Measurements from ENCODE around the gene PSTPIP2. TPM values are rescaled to one million over a fixed set of nuclear protein-coding genes. Genes with fewer than 3 reads are reported as not detected.

The PSTPIP2 gene
- total and polyA plus RNA-seq, 2 of the 8 experiments (the other 6 are each of a cell fraction or from before 2014, with no cell fraction given): 1.8 to 2.4 TPM

DNA sequence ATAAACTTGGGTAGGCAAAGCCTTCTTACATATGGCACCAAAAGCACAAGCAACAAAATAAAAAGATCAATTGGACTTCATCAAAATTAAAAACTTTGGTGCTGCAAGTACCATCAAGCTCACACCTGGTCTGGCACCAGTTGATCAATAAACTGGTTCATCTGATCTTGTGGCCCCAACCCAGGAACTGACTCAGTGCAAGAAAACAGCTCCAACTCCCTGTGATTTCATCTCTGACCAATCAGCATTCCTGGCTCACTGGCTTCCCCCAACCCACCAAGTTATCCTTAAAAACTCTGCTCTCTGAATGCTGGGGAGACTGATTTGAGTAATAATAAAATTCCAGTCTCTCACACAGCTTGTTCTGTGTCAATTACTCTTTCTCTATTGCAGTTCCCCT, 113.3 kb downstream of the PSTPIP2 start:
- TF ChIP-seq YY1 (IDR thresholded peaks at IDR 0.05; ENCODE audit: low read depth, low read length) (no peak), RXRA (IDR thresholded peaks at IDR 0.05; ENCODE audit: insufficient read depth, low read depth, low read length) (no peak), RFX5 (IDR thresholded peaks at IDR 0.05; ENCODE audit: borderline replicate concordance, low read depth, low read length) (no peak), BACH1 (IDR thresholded peaks at IDR 0.05; ENCODE audit: low read length) (no peak), CBX5 (IDR thresholded peaks at IDR 0.05; ENCODE audit: low read depth, low read length) (no peak), NRF1 (IDR thresholded peaks at IDR 0.05; ENCODE audit: low read depth, low read length) (no peak), SIX5 (IDR thresholded peaks at IDR 0.05; ENCODE audit: low read depth, low read length) (no peak), EP300 (IDR thresholded peaks at IDR 0.05; ENCODE audit: borderline replicate concordance in 1 of 2, low read depth in 2 of 2, low read length in 2 of 2) (no peak)
- no peak overlapping the region for H2BK12ac ChIP-seq (ENCODE audit: low read depth, low read length)
- no peaks in the 10 kb centered on the region for H3K27me3 ChIP-seq (replicated peaks in 1 of 4; ENCODE audit: control insufficient read depth in 3 of 4, extremely low read depth in 1 of 4, insufficient read depth in 3 of 4, low read length in 3 of 4)
- no peak overlapping the region for H3K27ac ChIP-seq (ENCODE audit: low read depth, low read length)
- H3K9ac ChIP-seq (replicated peaks in 1 of 4; ENCODE audit: extremely low read depth in 1 of 4, low read depth in 3 of 4, low read length in 3 of 4): no peak overlapping the region
- POLR2A ChIA-PET (ENCODE audit: partially characterized antibody): interaction anchor here (0.6 kb wide), 1 partner anchor 114 kb away, joined by 4 read pairs; the partner anchor contains the start of gene PSTPIP2
- H3K18ac ChIP-seq (ENCODE audit: extremely low read depth, low read length): no peak overlapping the region
- H3K14ac ChIP-seq (ENCODE audit: insufficient read length): no peak overlapping the region
- no peak overlapping the region for H2BK5ac ChIP-seq (ENCODE audit: low read depth, low read length)
- no peak overlapping the region for H2BK20ac ChIP-seq (ENCODE audit: low read length)
- no peaks in the 10 kb centered on the region for H3K9me3 ChIP-seq (ENCODE audit: insufficient read depth in 2 of 2, low read depth in 1 of 2, low read length in 1 of 2)
- no peak overlapping the region for H2BK15ac ChIP-seq (ENCODE audit: low read length)
- no peak overlapping the region for H3K4me3 ChIP-seq (ENCODE audit: extremely low read depth in 1 of 4, insufficient read depth in 2 of 4, low read depth in 3 of 4, low read length in 4 of 4)
- no peak for FAIRE-seq
- peaks cover 0 to 3% of the 10 kb centered on the region in 2 experiments for H4K20me1 ChIP-seq (replicated peaks in 1 of 2; ENCODE audit: control insufficient read depth in 1 of 2, insufficient read depth in 2 of 2, low read length in 2 of 2)
- H3K23ac ChIP-seq (ENCODE audit: insufficient read length): no peak overlapping the region
- H3K79me2 ChIP-seq (ENCODE audit: control insufficient read depth in 1 of 2, insufficient read depth in 2 of 2, low read length in 2 of 2): peaks cover 0 to 10% of the 10 kb centered on the region in 2 experiments; a peak in 2 of 4 replicates
- DNase-seq (ENCODE audit: low read depth in 1 of 2, low spot score in 2 of 2): no peak
- H3K4ac ChIP-seq (replicated peaks; ENCODE audit: insufficient read length, low read depth, low read length): no peak overlapping the region
- H4K91ac ChIP-seq (replicated peaks; ENCODE audit: insufficient read length, low read length): no peak overlapping the region
- no peak overlapping the region for H4K8ac ChIP-seq (ENCODE audit: extremely low read depth, insufficient read depth, low read length)
- H3K36me3 ChIP-seq (ENCODE audit: control insufficient read depth in 2 of 4, insufficient read depth in 4 of 4, low read length in 3 of 4): peaks cover 2 to 15% (median 12%) of the 10 kb centered on the region in 4 experiments; a peak in 7 of 8 replicates
- H2AFZ ChIP-seq (ENCODE audit: low read length): no peak overlapping the region
- H3K56ac ChIP-seq (replicated peaks; ENCODE audit: insufficient read length, low read depth, low read length): no peak overlapping the region
- CTCF ChIA-PET (ENCODE audit: partially characterized antibody): interaction anchor here (0.7 kb wide), 1 partner anchor 115 kb away, joined by 3 read pairs; no protein-coding TSS in a partner anchor
- no peak overlapping the region for H2AK5ac ChIP-seq (ENCODE audit: low read depth, low read length)
- H2BK120ac ChIP-seq (replicated peaks; ENCODE audit: low read depth, low read length): no peak overlapping the region
- H3K4me1 ChIP-seq (replicated peaks in 1 of 4; ENCODE audit: control insufficient read depth in 3 of 4, insufficient read depth in 4 of 4, low read length in 3 of 4): no peaks in the 10 kb centered on the region
- no peak overlapping the region for H3K4me2 ChIP-seq (ENCODE audit: insufficient read depth in 1 of 2, low read depth in 2 of 2, low read length in 2 of 2)
- H3K79me1 ChIP-seq (ENCODE audit: low read depth, low read length): no peaks in the 10 kb centered on the region
- no peak overlapping the region for H4K5ac ChIP-seq (ENCODE audit: insufficient read length, low read depth, low read length)
- no peaks in the 10 kb centered on the region for H3K23me2 ChIP-seq (ENCODE audit: low read depth, low read length)
